Hepatic stellate cell (primary cell): ENCODE measurements around the gene EIF2D.
A peak's percentile ranks its signal among the peaks of the same experiment; 100 is the strongest.
"Not testable (repeated sequence)": the region's sequence is repeated elsewhere in the genome, so short reads cannot be mapped to it uniquely, and the experiment has no call there.

Experiments
- DNase-seq: peaks from one replicate; pipeline ENCODE4 v3.0.0; 2011; ENCODE audit warnings: low spot score

Gene EIF2D

GRCh38 chr1:206635978-206636345 is 23.7 kb upstream of the EIF2D start:
- DNase-seq, result no peak

GRCh38 chr1:206635080-206635977 is 23.1 kb upstream of the EIF2D start, which contains the start of gene DYRK3:
Gene DYRK3 (plus strand): TSS chr1:206635536. CDS start chr1:206635704, 168 bp downstream.
- DNase-seq, result peak; percentile 90

- DNase-seq, result peak; percentile 71
Observed at GRCh38 chr1:206634365-206635079, 22.3 kb upstream of the EIF2D start.

GRCh38 chr1:206633708-206634121 is 21.4 kb upstream of the EIF2D start:
- peak; percentile 63 for DNase-seq

GRCh38 chr1:206631085-206631509 is 18.8 kb upstream of the EIF2D start:
- DNase-seq, result peak; percentile 90

GRCh38 chr1:206628916-206629315 is 16.7 kb upstream of the EIF2D start:
- DNase-seq, result no peak

GRCh38 chr1:206626396-206626795 is 14.1 kb upstream of the EIF2D start:
- not testable (repeated sequence) for DNase-seq

GRCh38 chr1:206609229-206609991 is 2.9 kb downstream of the EIF2D start:
- no peak for DNase-seq

- DNase-seq, result no peak
Observed at GRCh38 chr1:206608108-206608698, 4.1 kb downstream of the EIF2D start.

GRCh38 chr1:206606867-206607266 is 5.4 kb downstream of the EIF2D start:
- DNase-seq, result no peak

- DNase-seq, result no peak
Observed at GRCh38 chr1:206604861-206605260, 7.4 kb downstream of the EIF2D start.

GRCh38 chr1:206600527-206600926 is 11.7 kb downstream of the EIF2D start:
- DNase-seq, result no peak

- DNase-seq, result no peak
Observed at GRCh38 chr1:206596319-206596666, 16.0 kb downstream of the EIF2D start.

- DNase-seq, result no peak
Observed at GRCh38 chr1:206595581-206596318, 16.5 kb downstream of the EIF2D start.

GRCh38 chr1:206593351-206593925 is 18.8 kb downstream of the EIF2D start:
- no peak for DNase-seq

GRCh38 chr1:206591696-206592095 is 20.6 kb downstream of the EIF2D start:
- DNase-seq, result no peak

GRCh38 chr1:206591226-206591625 is 21.0 kb downstream of the EIF2D start:
- DNase-seq, result no peak

GRCh38 chr1:206590025-206590758 is 22.1 kb downstream of the EIF2D start:
- DNase-seq, result peak; percentile 73

GRCh38 chr1:206589206-206589605 is 23.1 kb downstream of the EIF2D start:
- peak; percentile 95 for DNase-seq

GRCh38 chr1:206588492-206588891 is 23.8 kb downstream of the EIF2D start:
- no peak for DNase-seq
